Calu3 (cell line): ENCODE results near the gene KRTAP4-4. TPM values are rescaled to one million over a fixed set of nuclear protein-coding genes. Genes with fewer than 3 reads are reported as not detected.
"Not testable (repeated sequence)": the region's sequence is repeated elsewhere in the genome, so short reads cannot be mapped to it uniquely, and the experiment has no call there.

Experiments
- BruUV-seq: library from RNA; stranded (reverse); fragments of 400-500 nt; replicated peaks from 2 replicates; lab custom pipeline; 2021; lab: Mats Ljungman, UMichigan
- CTCF ChIA-PET: fragments of 300-600 bp; sonication (Branson Sonifier 250); formaldehyde crosslinking; loops from one replicate; lab custom pipeline; 2022; ENCODE audit warnings: antibody characterized with exemption; lab: Charles Lee
- DNase-seq: peaks from one replicate; pipeline ENCODE4 v3.0.0; 2022
- H3K27ac Mint-ChIP-seq: one replicate; pipeline ENCODE4 v1.8.0; 2022; ENCODE audit warnings: mixed read lengths; ENCODE audit not compliant: unreplicated experiment
- H3K27me3 Mint-ChIP-seq: one replicate; pipeline ENCODE4 v1.8.0; 2022; ENCODE audit warnings: mixed read lengths; ENCODE audit not compliant: unreplicated experiment
- H3K36me3 Mint-ChIP-seq: one replicate; pipeline ENCODE4 v1.8.0; 2022; ENCODE audit warnings: mild to moderate bottlenecking, moderate library complexity, mixed read lengths; ENCODE audit not compliant: insufficient read depth, unreplicated experiment
- H3K4me1 Mint-ChIP-seq: one replicate; pipeline ENCODE4 v1.8.0; 2022; ENCODE audit warnings: mild to moderate bottlenecking, low read depth, mixed read lengths; ENCODE audit not compliant: unreplicated experiment
- H3K4me3 Mint-ChIP-seq: one replicate; pipeline ENCODE4 v1.8.0; 2022; ENCODE audit warnings: mild to moderate bottlenecking, low read depth, moderate library complexity, mixed read lengths; ENCODE audit not compliant: unreplicated experiment
- H3K9me3 Mint-ChIP-seq: one replicate; pipeline ENCODE4 v1.8.0; 2022; ENCODE audit warnings: low read depth, mixed read lengths; ENCODE audit not compliant: unreplicated experiment
- CTCF ChIP-seq: fragments of 200-600 bp; IDR thresholded peaks from one replicate; pipeline ENCODE4 v1.8.0; 2022; ENCODE audit warnings: antibody characterized with exemption; ENCODE audit not compliant: unreplicated experiment
- intact Hi-C: fragments of 100-400 bp; cut with micrococcal nuclease; formaldehyde crosslinking; loops from one replicate; pipeline ENCODE4 v1.10.0; 2022; ENCODE audit not compliant: unreplicated experiment
- total RNA-seq: library from RNA; stranded (reverse); gene quantifications from 2 replicates; pipeline ENCODE4 v1.2.3, GENCODE V29; 2022

Gene KRTAP4-4
- total RNA-seq, 1 experiment from 2014 or later: not detected

- DNase-seq: no peak
- no peaks in the 10 kb centered on the region for H3K36me3 Mint-ChIP-seq
- no peaks in the 10 kb centered on the region for H3K9me3 Mint-ChIP-seq
- intact Hi-C loops: no loop called here
- H3K4me1 Mint-ChIP-seq: no peaks in the 10 kb centered on the region
- H3K27me3 Mint-ChIP-seq: no peaks in the 10 kb centered on the region
- no peak for TF ChIP-seq CTCF
- BruUV-seq: no TSS peak
- no peak within 1 kb of the TSS for H3K4me3 Mint-ChIP-seq
- no peak within 1 kb of the TSS for H3K27ac Mint-ChIP-seq
- CTCF ChIA-PET: no interaction called here
Measured at GRCh38 chr17:41168121-41168520, 7.6 kb upstream of the KRTAP4-4 start, which contains the start of gene KRTAP4-3. KRTAP4-3 (minus strand) TSS chr17:41168221; CDS start chr17:41168172, 49 bp downstream.

- Mint-ChIP-seq H3K9me3 (no peaks in the 10 kb centered on the region), H3K4me3 (no peak overlapping the region), H3K27me3 (no peaks in the 10 kb centered on the region), H3K4me1 (no peaks in the 10 kb centered on the region), H3K36me3 (no peaks in the 10 kb centered on the region), H3K27ac (no peak overlapping the region)
- BruUV-seq: no TSS peak
- TF ChIP-seq CTCF: no peak
- CTCF ChIA-PET: no interaction called here
- intact Hi-C loops: no loop called here
- DNase-seq: no peak
Measured at GRCh38 chr17:41167561-41167960, 7.0 kb upstream of the KRTAP4-4 start.

- no peak for TF ChIP-seq CTCF
- intact Hi-C loops: no loop called here
- BruUV-seq: no TSS peak
- H3K27ac Mint-ChIP-seq: no peak overlapping the region
- H3K27me3 Mint-ChIP-seq: no peaks in the 10 kb centered on the region
- no peaks in the 10 kb centered on the region for H3K36me3 Mint-ChIP-seq
- CTCF ChIA-PET: no interaction called here
- no peaks in the 10 kb centered on the region for H3K4me1 Mint-ChIP-seq
- DNase-seq: no peak
- no peaks in the 10 kb centered on the region for H3K9me3 Mint-ChIP-seq
- no peak overlapping the region for H3K4me3 Mint-ChIP-seq
Measured at GRCh38 chr17:41163828-41164227, 3.3 kb upstream of the KRTAP4-4 start.

- intact Hi-C loops, H3K27ac Mint-ChIP-seq, H3K4me3 Mint-ChIP-seq, H3K36me3 Mint-ChIP-seq, DNase-seq, H3K9me3 Mint-ChIP-seq, H3K27me3 Mint-ChIP-seq, BruUV-seq, H3K4me1 Mint-ChIP-seq: not testable (repeated sequence)
- CTCF ChIA-PET: interaction anchor here (0.5 kb wide), 1 partner anchor 13 kb away, joined by 3 read pairs; no protein-coding TSS in a partner anchor
Measured at GRCh38 chr17:41160190-41160589, 358 bp downstream of the KRTAP4-4 start.

- Mint-ChIP-seq H3K4me1 (peaks cover 3% of the 10 kb centered on the region), H3K27ac (no peak overlapping the region), H3K9me3 (no peaks in the 10 kb centered on the region), H3K4me3 (no peak overlapping the region), H3K27me3 (no peaks in the 10 kb centered on the region), H3K36me3 (no peaks in the 10 kb centered on the region)
- no TSS peak for BruUV-seq
- no peak for DNase-seq
- no peak for TF ChIP-seq CTCF
- CTCF ChIA-PET: no interaction called here
- intact Hi-C loops: no loop called here
Measured at GRCh38 chr17:41153856-41154255, 6.7 kb downstream of the KRTAP4-4 start.
